ENCODE results near the gene SMARCD3. TPM values are rescaled to one million over a fixed set of nuclear protein-coding genes. Genes with fewer than 3 reads are reported as not detected.

The SMARCD3 gene
- total and polyA plus RNA-seq, 2 experiments from 2014 or later = 3.3 to 4.0 TPM

DNA sequence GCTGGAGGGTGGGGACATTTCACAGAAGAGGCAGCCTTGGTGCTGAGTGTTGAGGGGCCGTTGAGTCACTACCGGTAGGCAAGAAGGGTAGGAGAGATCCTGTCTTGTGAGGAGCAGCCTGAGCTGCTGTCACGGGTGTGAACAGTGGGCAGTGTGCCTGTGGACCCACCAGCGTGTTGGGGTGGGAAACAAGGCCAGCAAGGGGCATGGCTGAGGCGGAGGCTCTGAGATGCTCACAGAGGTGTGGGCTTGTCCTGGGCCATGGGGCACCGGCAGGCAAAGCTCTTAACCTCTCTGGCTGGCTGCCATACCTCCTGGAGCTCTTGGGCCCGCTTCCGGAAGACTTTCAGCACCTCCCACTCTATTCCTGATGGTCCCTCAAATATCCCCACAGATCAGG, 33.6 kb upstream of the SMARCD3 start (continued):
- TF ChIP-seq, protein P1, sequence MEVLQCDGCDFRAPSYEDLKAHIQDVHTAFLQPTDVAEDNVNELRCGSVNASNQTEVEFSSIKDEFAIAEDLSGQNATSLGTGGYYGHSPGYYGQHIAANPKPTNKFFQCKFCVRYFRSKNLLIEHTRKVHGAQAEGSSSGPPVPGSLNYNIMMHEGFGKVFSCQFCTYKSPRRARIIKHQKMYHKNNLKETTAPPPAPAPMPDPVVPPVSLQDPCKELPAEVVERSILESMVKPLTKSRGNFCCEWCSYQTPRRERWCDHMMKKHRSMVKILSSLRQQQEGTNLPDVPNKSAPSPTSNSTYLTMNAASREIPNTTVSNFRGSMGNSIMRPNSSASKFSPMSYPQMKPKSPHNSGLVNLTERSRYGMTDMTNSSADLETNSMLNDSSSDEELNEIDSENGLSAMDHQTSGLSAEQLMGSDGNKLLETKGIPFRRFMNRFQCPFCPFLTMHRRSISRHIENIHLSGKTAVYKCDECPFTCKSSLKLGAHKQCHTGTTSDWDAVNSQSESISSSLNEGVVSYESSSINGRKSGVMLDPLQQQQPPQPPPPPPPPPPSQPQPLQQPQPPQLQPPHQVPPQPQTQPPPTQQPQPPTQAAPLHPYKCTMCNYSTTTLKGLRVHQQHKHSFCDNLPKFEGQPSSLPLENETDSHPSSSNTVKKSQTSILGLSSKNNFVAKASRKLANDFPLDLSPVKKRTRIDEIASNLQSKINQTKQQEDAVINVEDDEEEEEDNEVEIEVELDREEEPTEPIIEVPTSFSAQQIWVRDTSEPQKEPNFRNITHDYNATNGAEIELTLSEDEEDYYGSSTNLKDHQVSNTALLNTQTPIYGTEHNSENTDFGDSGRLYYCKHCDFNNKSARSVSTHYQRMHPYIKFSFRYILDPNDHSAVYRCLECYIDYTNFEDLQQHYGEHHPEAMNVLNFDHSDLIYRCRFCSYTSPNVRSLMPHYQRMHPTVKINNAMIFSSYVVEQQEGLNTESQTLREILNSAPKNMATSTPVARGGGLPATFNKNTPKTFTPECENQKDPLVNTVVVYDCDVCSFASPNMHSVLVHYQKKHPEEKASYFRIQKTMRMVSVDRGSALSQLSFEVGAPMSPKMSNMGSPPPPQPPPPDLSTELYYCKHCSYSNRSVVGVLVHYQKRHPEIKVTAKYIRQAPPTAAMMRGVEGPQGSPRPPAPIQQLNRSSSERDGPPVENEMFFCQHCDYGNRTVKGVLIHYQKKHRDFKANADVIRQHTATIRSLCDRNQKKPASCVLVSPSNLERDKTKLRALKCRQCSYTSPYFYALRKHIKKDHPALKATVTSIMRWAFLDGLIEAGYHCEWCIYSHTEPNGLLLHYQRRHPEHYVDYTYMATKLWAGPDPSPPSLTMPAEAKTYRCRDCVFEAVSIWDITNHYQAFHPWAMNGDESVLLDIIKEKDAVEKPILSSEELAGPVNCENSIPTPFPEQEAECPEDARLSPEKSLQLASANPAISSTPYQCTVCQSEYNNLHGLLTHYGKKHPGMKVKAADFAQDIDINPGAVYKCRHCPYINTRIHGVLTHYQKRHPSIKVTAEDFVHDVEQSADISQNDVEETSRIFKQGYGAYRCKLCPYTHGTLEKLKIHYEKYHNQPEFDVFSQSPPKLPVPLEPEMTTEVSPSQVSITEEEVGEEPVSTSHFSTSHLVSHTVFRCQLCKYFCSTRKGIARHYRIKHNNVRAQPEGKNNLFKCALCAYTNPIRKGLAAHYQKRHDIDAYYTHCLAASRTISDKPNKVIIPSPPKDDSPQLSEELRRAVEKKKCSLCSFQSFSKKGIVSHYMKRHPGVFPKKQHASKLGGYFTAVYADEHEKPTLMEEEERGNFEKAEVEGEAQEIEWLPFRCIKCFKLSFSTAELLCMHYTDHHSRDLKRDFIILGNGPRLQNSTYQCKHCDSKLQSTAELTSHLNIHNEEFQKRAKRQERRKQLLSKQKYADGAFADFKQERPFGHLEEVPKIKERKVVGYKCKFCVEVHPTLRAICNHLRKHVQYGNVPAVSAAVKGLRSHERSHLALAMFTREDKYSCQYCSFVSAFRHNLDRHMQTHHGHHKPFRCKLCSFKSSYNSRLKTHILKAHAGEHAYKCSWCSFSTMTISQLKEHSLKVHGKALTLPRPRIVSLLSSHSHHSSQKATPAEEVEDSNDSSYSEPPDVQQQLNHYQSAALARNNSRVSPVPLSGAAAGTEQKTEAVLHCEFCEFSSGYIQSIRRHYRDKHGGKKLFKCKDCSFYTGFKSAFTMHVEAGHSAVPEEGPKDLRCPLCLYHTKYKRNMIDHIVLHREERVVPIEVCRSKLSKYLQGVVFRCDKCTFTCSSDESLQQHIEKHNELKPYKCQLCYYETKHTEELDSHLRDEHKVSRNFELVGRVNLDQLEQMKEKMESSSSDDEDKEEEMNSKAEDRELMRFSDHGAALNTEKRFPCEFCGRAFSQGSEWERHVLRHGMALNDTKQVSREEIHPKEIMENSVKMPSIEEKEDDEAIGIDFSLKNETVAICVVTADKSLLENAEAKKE (CRISPR knock-in tag; IDR thresholded peaks at IDR 0.05) = no peak
- no peak for TF ChIP-seq EZH2 (IDR thresholded peaks at IDR 0.05; ENCODE audit: low read depth, unreplicated experiment)

DNA sequence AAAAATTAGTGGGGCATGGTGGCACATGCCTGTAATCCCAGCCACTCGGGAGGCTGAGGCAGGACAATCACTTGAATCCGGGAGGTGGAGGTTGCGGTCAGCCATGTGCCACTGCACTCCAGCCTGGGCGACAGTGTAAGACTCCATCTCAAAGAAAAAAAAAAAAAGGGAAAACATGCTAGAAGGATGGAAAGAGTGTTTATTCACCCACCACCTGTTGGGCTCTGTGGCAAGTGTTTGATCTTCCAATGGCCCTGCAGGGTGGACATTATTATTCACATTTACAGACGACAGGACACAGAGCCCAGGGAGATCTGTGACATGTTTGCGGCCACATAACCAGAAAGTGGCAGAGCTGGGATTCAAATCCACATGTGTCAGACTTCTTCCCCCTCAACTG, 33.2 kb upstream of the SMARCD3 start:
- H3K4me3 Mint-ChIP-seq = no peak overlapping the region
- H3K79me2 ChIP-seq (replicated peaks; ENCODE audit: insufficient read depth) = no peaks in the 10 kb centered on the region
- TF ChIP-seq EZH2phosphoT487 (IDR thresholded peaks at IDR 0.05; ENCODE audit: unreplicated experiment) = no peak
- no peak for TF ChIP-seq ZNF331 (CRISPR knock-in tag; IDR thresholded peaks at IDR 0.05; ENCODE audit: low read depth)
- TF ChIP-seq REST (IDR thresholded peaks at IDR 0.05; ENCODE audit: unreplicated experiment) = no peak
- TF ChIP-seq ZNF114 (CRISPR knock-in tag; IDR thresholded peaks at IDR 0.05) = no peak
- no peak for TF ChIP-seq CREB1 (CRISPR knock-in tag; IDR thresholded peaks at IDR 0.05; ENCODE audit: low read depth)
- TF ChIP-seq, protein P2, sequence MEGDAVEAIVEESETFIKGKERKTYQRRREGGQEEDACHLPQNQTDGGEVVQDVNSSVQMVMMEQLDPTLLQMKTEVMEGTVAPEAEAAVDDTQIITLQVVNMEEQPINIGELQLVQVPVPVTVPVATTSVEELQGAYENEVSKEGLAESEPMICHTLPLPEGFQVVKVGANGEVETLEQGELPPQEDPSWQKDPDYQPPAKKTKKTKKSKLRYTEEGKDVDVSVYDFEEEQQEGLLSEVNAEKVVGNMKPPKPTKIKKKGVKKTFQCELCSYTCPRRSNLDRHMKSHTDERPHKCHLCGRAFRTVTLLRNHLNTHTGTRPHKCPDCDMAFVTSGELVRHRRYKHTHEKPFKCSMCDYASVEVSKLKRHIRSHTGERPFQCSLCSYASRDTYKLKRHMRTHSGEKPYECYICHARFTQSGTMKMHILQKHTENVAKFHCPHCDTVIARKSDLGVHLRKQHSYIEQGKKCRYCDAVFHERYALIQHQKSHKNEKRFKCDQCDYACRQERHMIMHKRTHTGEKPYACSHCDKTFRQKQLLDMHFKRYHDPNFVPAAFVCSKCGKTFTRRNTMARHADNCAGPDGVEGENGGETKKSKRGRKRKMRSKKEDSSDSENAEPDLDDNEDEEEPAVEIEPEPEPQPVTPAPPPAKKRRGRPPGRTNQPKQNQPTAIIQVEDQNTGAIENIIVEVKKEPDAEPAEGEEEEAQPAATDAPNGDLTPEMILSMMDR (conservative IDR thresholded peaks at IDR 0.05; ENCODE audit: low read depth in 2 of 2) = no peak
- TF ChIP-seq JUNB (IDR thresholded peaks at IDR 0.05; ENCODE audit: unreplicated experiment) = no peak
- TF ChIP-seq STAT1 (IDR thresholded peaks at IDR 0.05; ENCODE audit: unreplicated experiment) = no peak
- no peak for TF ChIP-seq ETS1 (IDR thresholded peaks at IDR 0.05)

More for the DNA sequence above, 33.2 kb upstream of the SMARCD3 start:
- Mint-ChIP-seq H3K9me3 (no peaks in the 10 kb centered on the region), H3K36me3 (ENCODE audit: low read depth) (no peaks in the 10 kb centered on the region), H3K4me1 (peaks cover 21% of the 10 kb centered on the region), H3K27ac (no peak overlapping the region), H3K27me3 (ENCODE audit: insufficient read depth, low read depth, poor library complexity) (peaks cover 17% of the 10 kb centered on the region)
- H3K4me2 ChIP-seq = no peak overlapping the region
- no peak overlapping the region for H2AFZ ChIP-seq
- no peaks in the 10 kb centered on the region for H3K36me3 ChIP-seq (ENCODE audit: insufficient read depth)
- H3K27ac ChIP-seq (ENCODE audit: low read depth) = no peak overlapping the region
- H4K20me1 ChIP-seq (replicated peaks; ENCODE audit: insufficient read depth) = no peaks in the 10 kb centered on the region
- H3K4me1 ChIP-seq (ENCODE audit: insufficient read depth) = peaks cover 6% of the 10 kb centered on the region; the same call in 1 of the 2 replicates
- peaks cover 10% of the 10 kb centered on the region for H3K27me3 ChIP-seq (ENCODE audit: insufficient read depth)
- H3F3A ChIP-seq (replicated peaks; ENCODE audit: low read depth) = no peaks in the 10 kb centered on the region
- no peak for ATAC-seq
- DNase-seq (ENCODE audit: low spot score) = no peak
- H3K4me3 ChIP-seq = no peak overlapping the region
- H3K9me2 ChIP-seq (ENCODE audit: insufficient read depth) = no peaks in the 10 kb centered on the region

Data from GM23338 (cell line).